ENCODE measurements around the gene H6PD.

The H6PD gene

GRCh38 chr1:9308236-9308785 lies 73.7 kb downstream of the H6PD start:
- no peak for TF ChIP-seq CTCF (IDR thresholded peaks at IDR 0.05; ENCODE audit: low read depth, low read length)
- in situ Hi-C loops (cut with HindIII; ENCODE audit: low sequenced_read_pairs): no loop called here
- no peak for DNase-seq (ENCODE audit: low read depth, low spot score)
- no peak overlapping the region for H3K4me3 ChIP-seq (ENCODE audit: low read depth, low read length)

- DNase-seq (ENCODE audit: low read depth, low spot score): no peak
- no peak overlapping the region for H3K4me3 ChIP-seq (ENCODE audit: low read depth, low read length)
- TF ChIP-seq CTCF (IDR thresholded peaks at IDR 0.05; ENCODE audit: low read depth, low read length): no peak
- in situ Hi-C loops (cut with HindIII; ENCODE audit: low sequenced_read_pairs): no loop called here
Measured at GRCh38 chr1:9309080-9309479, 74.5 kb downstream of the H6PD start.

GRCh38 chr1:9309991-9310390 lies 75.4 kb downstream of the H6PD start:
- no peak for TF ChIP-seq CTCF (IDR thresholded peaks at IDR 0.05; ENCODE audit: low read depth, low read length)
- in situ Hi-C loops (cut with HindIII; ENCODE audit: low sequenced_read_pairs): no loop called here
- no peak overlapping the region for H3K4me3 ChIP-seq (ENCODE audit: low read depth, low read length)
- no peak for DNase-seq (ENCODE audit: low read depth, low spot score)

GRCh38 chr1:9311029-9311428 lies 76.5 kb downstream of the H6PD start:
- TF ChIP-seq CTCF (IDR thresholded peaks at IDR 0.05; ENCODE audit: low read depth, low read length): no peak
- no peak for DNase-seq (ENCODE audit: low read depth, low spot score)
- in situ Hi-C loops (cut with HindIII; ENCODE audit: low sequenced_read_pairs): no loop called here
- H3K4me3 ChIP-seq (ENCODE audit: low read depth, low read length): no peak overlapping the region

- DNase-seq (ENCODE audit: low read depth, low spot score): no peak
- no peak overlapping the region for H3K4me3 ChIP-seq (ENCODE audit: low read depth, low read length)
- in situ Hi-C loops (cut with HindIII; ENCODE audit: low sequenced_read_pairs): no loop called here
- no peak for TF ChIP-seq CTCF (IDR thresholded peaks at IDR 0.05; ENCODE audit: low read depth, low read length)
Measured at GRCh38 chr1:9311479-9311878, 76.9 kb downstream of the H6PD start.

GRCh38 chr1:9312168-9312720 lies 77.7 kb downstream of the H6PD start:
- no peak for DNase-seq (ENCODE audit: low read depth, low spot score)
- TF ChIP-seq CTCF (IDR thresholded peaks at IDR 0.05; ENCODE audit: low read depth, low read length): no peak
- in situ Hi-C loops (cut with HindIII; ENCODE audit: low sequenced_read_pairs): no loop called here
- no peak overlapping the region for H3K4me3 ChIP-seq (ENCODE audit: low read depth, low read length)
